K562 (cell line): ENCODE results near the gene UBE2O. TPM values are rescaled to one million over a fixed set of nuclear protein-coding genes. Genes with fewer than 3 reads are reported as not detected.

Experiments
- ATAC-seq: fragments of 200-7000 bp; cut with Tn5 transposase; 3 replicates; pipeline ENCODE4 v1.9.1; 2020; ENCODE audit warnings: moderate library complexity
- BruUV-seq: library from RNA; stranded (reverse); fragments of 400-500 nt; replicated peaks from 2 replicates; lab custom pipeline; 2021; lab: Mats Ljungman, UMichigan
- CTCF ChIA-PET: fragments of 300-600 bp; formaldehyde crosslinking; extraction: SDS; loops from one replicate; lab custom pipeline; 2021; ENCODE audit warnings: low intra/inter-chr PET ratio; lab: Yijun Ruan, JAX
- POLR2A ChIA-PET: fragments of 300-600, 350-650 bp; sonication (Branson Sonifier 250); formaldehyde crosslinking; extraction: SDS; loops from one replicate; lab custom pipeline; 2021; ENCODE audit warnings: antibody characterized with exemption, inconsistent platforms; lab: Yijun Ruan, JAX
- DNase-seq, 4 experiments: peaks; one replicate each; pipeline versions ENCODE4 v3.0.0 to v3.0.0-alpha.2; 2011 to 2018; ENCODE audit warnings: low spot score in 3 of 4, mixed read lengths in 3 of 4; ENCODE audit errors: extremely low read depth in 1 of 4
- FAIRE-seq: peaks from 2 replicates; lab custom pipeline; 2011; peaks lifted over from hg19 to GRCh38; lab: Jason Lieb, UNC
- H2AFZ ChIP-seq: 2 replicates; pipeline ENCODE4 v1.6.0; 2011; ENCODE audit warnings: low read depth, low read length, control low read depth, inconsistent platforms
- H3K27ac ChIP-seq: fragments of 200-600 bp; 3 replicates; pipeline ENCODE4 v1.8.0; 2011; ENCODE audit warnings: low read depth, mild to moderate bottlenecking, control low read depth, inconsistent platforms, low read length, moderate library complexity, mixed read lengths; ENCODE audit errors: extremely low read depth
- H3K27me3 ChIP-seq, 2 experiments: fragments of 300-600 bp in 1 of 2; 2 replicates in 1 of 2; 3 replicates in 1 of 2; pipeline versions ENCODE4 v1.6.0 to v1.8.0; 2011; ENCODE audit warnings: inconsistent platforms in 2 of 2, low read length in 2 of 2, mild to moderate bottlenecking in 1 of 2, mixed read lengths in 1 of 2, moderate library complexity in 1 of 2; ENCODE audit not compliant: control insufficient read depth in 2 of 2, insufficient read depth in 2 of 2
- H3K36me3 ChIP-seq: fragments of 300-600 bp; 3 replicates; pipeline ENCODE4 v1.8.0; 2011; ENCODE audit warnings: mild to moderate bottlenecking, low read length, inconsistent platforms; ENCODE audit not compliant: control insufficient read depth, insufficient read depth
- H3K4me1 ChIP-seq, 2 experiments: fragments of 200-600 bp in 1 of 2; replicated peaks in 1 of 2; 2 replicates in 1 of 2; 3 replicates in 1 of 2; pipeline versions ENCODE4 v1.5.1 to v1.8.0; 2011; ENCODE audit warnings: inconsistent platforms in 2 of 2, low read length in 2 of 2, mild to moderate bottlenecking in 1 of 2, mixed read lengths in 1 of 2, moderate library complexity in 1 of 2; ENCODE audit not compliant: control insufficient read depth in 2 of 2, insufficient read depth in 2 of 2
- H3K4me2 ChIP-seq: 2 replicates; pipeline ENCODE4 v1.6.1; 2011; ENCODE audit warnings: low read length, control low read depth, inconsistent platforms, mixed read lengths; ENCODE audit not compliant: insufficient read depth
- H3K4me3 ChIP-seq: fragments of 200-600 bp; sonication (generic), shearing (Covaris generic); 2 replicates; pipeline ENCODE4 v1.5.1; 2016; ENCODE audit warnings: control low read depth, inconsistent platforms
- H3K79me2 ChIP-seq: fragments of 200-600 bp; 3 replicates; pipeline ENCODE4 v1.8.0; 2011; ENCODE audit warnings: low read length, inconsistent platforms; ENCODE audit not compliant: control insufficient read depth, insufficient read depth
- H3K9ac ChIP-seq, 2 experiments: 2 replicates each; pipeline versions ENCODE4 v1.6.0 to v1.6.1; 2011; ENCODE audit warnings: low read depth in 2 of 2, low read length in 2 of 2, control low read depth in 1 of 2, inconsistent platforms in 1 of 2, mild to moderate bottlenecking in 1 of 2, mixed read lengths in 1 of 2; ENCODE audit not compliant: insufficient read depth in 1 of 2
- H3K9me1 ChIP-seq: one replicate; pipeline ENCODE4 v1.6.0; 2011; ENCODE audit warnings: inconsistent platforms, mild to moderate bottlenecking, low read length, moderate library complexity; ENCODE audit not compliant: control insufficient read depth, insufficient read depth
- H3K9me3 ChIP-seq: replicated peaks from 2 replicates; pipeline ENCODE4 v1.5.1; 2011; ENCODE audit warnings: low read depth, low read length, inconsistent platforms; ENCODE audit not compliant: control insufficient read depth, insufficient read depth
- H4K20me1 ChIP-seq: replicated peaks from 2 replicates; pipeline ENCODE4 v1.6.1; 2011; ENCODE audit warnings: low read length, inconsistent platforms, mixed read lengths; ENCODE audit not compliant: control insufficient read depth, insufficient read depth
- SREBF2 ChIP-seq: sonication (generic); formaldehyde crosslinking; IDR thresholded peaks from 2 replicates; pipeline ENCODE4 v1.4.0; 2020; ENCODE audit warnings: mild to moderate bottlenecking, missing genetic modification reagents
- ZNF143 ChIP-seq: sonication (generic); formaldehyde crosslinking; IDR thresholded peaks from 2 replicates; pipeline ENCODE4 v1.9.0; 2022; ENCODE audit warnings: mild to moderate bottlenecking, missing genetic modification reagents
- WGBS: fragments of 100-300 bp; shearing (Covaris generic); methylation state at CpG from one replicate; pipeline ENCODE4 v1.1.6; 2016; ENCODE audit warnings: low coverage, mixed read lengths; ENCODE audit not compliant: insufficient coverage; ENCODE audit errors: missing lambda C conversion rate; 5-methylcytosine and 5-hydroxymethylcytosine counted together
- in situ Hi-C: fragments of 300-500 bp; cut with MboI; formaldehyde crosslinking; loops from 4 replicates; pipeline ENCODE4 v1.15.0; 2018; ENCODE audit warnings: inconsistent platforms, mixed read lengths
- intact Hi-C: fragments of 100-400 bp; cut with micrococcal nuclease; formaldehyde crosslinking; loops from 2 replicates; pipeline ENCODE4 v1.14.2; 2022
- polyA plus RNA-seq, 8 experiments: library from polyadenylated mRNA; depleted of rRNA in 4 of 8; stranded (reverse) in 5 of 8; unstranded in 3 of 8; fragments of >200 nt; fragmentation: Nextera tagmentation in 2 of 8; fragmentation: Illumina TruSeq in 1 of 8; extraction: Ambion mirVana in 2 of 8; extraction: Trizol in 1 of 8; gene quantifications; 2 replicates each; pipeline versions ENCODE4 v1.2.1 to v1.2.3, GENCODE V29; 2011 to 2014; ENCODE audit warnings: inconsistent platforms in 1 of 8, missing spikeins in 1 of 8
- total RNA-seq, 7 experiments: library from RNA; depleted of rRNA in 6 of 7; stranded (reverse); fragments of >200 nt in 6 of 7; fragmentation: Illumina TruSeq in 2 of 7; extraction: Trizol in 2 of 7; gene quantifications; 2 replicates each; pipeline versions ENCODE4 v1.2.1 to v1.2.3, GENCODE V29; 2011 to 2021; ENCODE audit warnings: low replicate concordance in 1 of 7
- TF ChIP-seq, protein P1 (sequence below): sonication (generic); formaldehyde crosslinking; IDR thresholded peaks from 2 replicates; pipeline ENCODE4 v1.8.0; 2022; ENCODE audit warnings: missing genetic modification reagents, mild to moderate bottlenecking, moderate library complexity, borderline replicate concordance

UBE2O gene
- total and polyA plus RNA-seq, 9 of the 15 experiments (the other 6 are each of a cell fraction or from before 2014, with no cell fraction given) = 1.6 to 39.7 (median 13.3) TPM

GRCh38 chr17:76369804-76370203 lies 83.1 kb downstream of the UBE2O start:
- intact Hi-C loops (no loop called here), in situ Hi-C loops (no loop called here)
- BruUV-seq = no TSS peak
- Histone ChIP-seq H3K9me1 (no peaks in the 10 kb centered on the region), H3K4me2 (peak overlapping the region; percentile 6; the same call in 1 of the 2 replicates), H3K36me3 (no peaks in the 10 kb centered on the region), H3K79me2 (no peaks in the 10 kb centered on the region), H3K27ac (no peak overlapping the region), H3K4me3 (no peak overlapping the region), H4K20me1 (no peaks in the 10 kb centered on the region), H3K27me3 (no peaks in the 10 kb centered on the region), H3K9ac (peak overlapping the region; percentile 0 to 48; a peak in 1 of 4 replicates), H3K9me3 (no peaks in the 10 kb centered on the region), H2AFZ (peak overlapping the region; percentile 76; the same call in 1 of the 2 replicates), H3K4me1 (peaks cover 4 to 20% of the 10 kb centered on the region in 2 experiments; a peak in 4 of 5 replicates)
- POLR2A ChIA-PET = interaction anchor here (0.8 to 2.5 kb wide), 4 partner anchors 10 to 18 kb away, joined by 3 to 11 read pairs (median 7); partner anchors contain the start of genes PRPSAP1 and SPHK1
- CTCF ChIA-PET = interaction anchor here (0.6 to 1.6 kb wide), 5 partner anchors 16 to 90 kb away, joined by 4 to 13 read pairs (median 7); no protein-coding TSS in a partner anchor
- WGBS = 65% methylated on average over 7 of the region's 7 CpGs
- TF ChIP-seq ZNF143 (CRISPR knock-in tag) (no peak), SREBF2 (CRISPR knock-in tag) (no peak)
- TF ChIP-seq, protein P1, sequence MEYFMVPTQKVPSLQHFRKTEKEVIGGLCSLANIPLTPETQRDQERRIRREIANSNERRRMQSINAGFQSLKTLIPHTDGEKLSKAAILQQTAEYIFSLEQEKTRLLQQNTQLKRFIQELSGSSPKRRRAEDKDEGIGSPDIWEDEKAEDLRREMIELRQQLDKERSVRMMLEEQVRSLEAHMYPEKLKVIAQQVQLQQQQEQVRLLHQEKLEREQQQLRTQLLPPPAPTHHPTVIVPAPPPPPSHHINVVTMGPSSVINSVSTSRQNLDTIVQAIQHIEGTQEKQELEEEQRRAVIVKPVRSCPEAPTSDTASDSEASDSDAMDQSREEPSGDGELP (CRISPR knock-in tag) = peak; percentile 62; the same call in 1 of the 2 replicates
- DNase-seq = no peak
- ATAC-seq = peak; percentile 11; the same call in 1 of the 3 replicates
- FAIRE-seq = no peak
